HL-60 (cell line): ENCODE data around the gene AZU1.
"Not testable (repeated sequence)": the region's sequence is repeated elsewhere in the genome, so short reads cannot be mapped to it uniquely, and the experiment has no call there.

Experiments
- DNase-seq, 2 experiments: peaks; one replicate each; pipeline ENCODE4 v3.0.0-alpha.2; 2010 to 2020; ENCODE audit warnings: low read depth in 1 of 2, low spot score in 1 of 2
- H3K27ac ChIP-seq: fragments of 250-450 bp; sonication (Bioruptor Pico); replicated peaks from 2 replicates; pipeline ENCODE4 v1.5.1; 2020; ENCODE audit warnings: mild to moderate bottlenecking, moderate library complexity
- H3K27me3 ChIP-seq: fragments of 250-450 bp; sonication (Bioruptor Pico); 2 replicates; pipeline ENCODE4 v1.5.1; 2021; ENCODE audit warnings: mild to moderate bottlenecking, moderate library complexity; ENCODE audit not compliant: insufficient read depth, poor library complexity, severe bottlenecking
- H3K4me3 ChIP-seq: replicated peaks from 2 replicates; pipeline ENCODE4 v1.5.1; 2011; ENCODE audit warnings: mild to moderate bottlenecking, control low read depth, low read length; ENCODE audit not compliant: insufficient read depth
- CTCF ChIP-seq: IDR thresholded peaks from one replicate; pipeline ENCODE4 v1.5.1; 2011; ENCODE audit warnings: low read length, control low read depth, inconsistent platforms; ENCODE audit not compliant: insufficient read depth
- GABPA ChIP-seq: IDR thresholded peaks from 2 replicates; pipeline ENCODE4 v1.6.1; 2012; ENCODE audit warnings: low read depth
- POLR2AphosphoS5 ChIP-seq: IDR thresholded peaks from 2 replicates; pipeline ENCODE4 v1.6.1; 2012; ENCODE audit warnings: low read depth
- REST ChIP-seq: IDR thresholded peaks from 2 replicates; pipeline ENCODE4 v1.6.1; 2012; ENCODE audit warnings: low read depth; ENCODE audit not compliant: insufficient replicate concordance
- SPI1 ChIP-seq: IDR thresholded peaks from 2 replicates; pipeline ENCODE4 v1.6.1; 2012; ENCODE audit warnings: low read depth, mild to moderate bottlenecking, borderline replicate concordance

Gene AZU1

GRCh38 chr19:843836-844545 is 16.4 kb downstream of the AZU1 start:
- H3K4me3 ChIP-seq: peak overlapping the region; percentile 68
- DNase-seq: peak in 1 of 2 experiments; percentile 63

GRCh38 chr19:844546-844971 is 16.9 kb downstream of the AZU1 start:
- peak overlapping the region; percentile 67 for H3K27ac ChIP-seq
- no peaks in the 10 kb centered on the region for H3K27me3 ChIP-seq
- peak overlapping the region; percentile 45 for H3K4me3 ChIP-seq
- no peak for TF ChIP-seq CTCF
- TF ChIP-seq POLR2AphosphoS5: peak; percentile 55
- DNase-seq: no peak

More at GRCh38 chr19:843836-844545, 16.4 kb downstream of the AZU1 start:
- H3K27me3 ChIP-seq: no peaks in the 10 kb centered on the region
- H3K27ac ChIP-seq: peak overlapping the region; percentile 74
- peak; percentile 60; the same call in 1 of the 2 replicates for TF ChIP-seq POLR2AphosphoS5
- no peak for TF ChIP-seq CTCF

- no peak overlapping the region; the same call in 1 of the 2 replicates for H3K4me3 ChIP-seq
- H3K27me3 ChIP-seq: no peaks in the 10 kb centered on the region
- TF ChIP-seq POLR2AphosphoS5: peak; percentile 88
- no peak for TF ChIP-seq GABPA
- DNase-seq: no peak
- H3K27ac ChIP-seq: peak overlapping the region; percentile 15; the same call in 1 of the 2 replicates
These were observed 18.3 kb downstream of the AZU1 start for GRCh38 chr19:845707-846521.

- DNase-seq: peak in 1 of 2 experiments; percentile 73
- H3K27ac ChIP-seq: 0 out of 2 replicates have a peak overlapping the region, but pooled peaks have one; percentile 6
- no peaks in the 10 kb centered on the region for H3K27me3 ChIP-seq
- no peak overlapping the region for H3K4me3 ChIP-seq
- TF ChIP-seq POLR2AphosphoS5 (peak; percentile 97), REST (no peak), CTCF (no peak), SPI1 (no peak), GABPA (no peak)
These were observed 20.8 kb downstream of the AZU1 start for GRCh38 chr19:848386-848921.

- DNase-seq, H3K4me3 ChIP-seq, H3K27me3 ChIP-seq, H3K27ac ChIP-seq: not testable (repeated sequence)
These were observed 21.6 kb downstream of the AZU1 start for GRCh38 chr19:849195-849594.
